Smooth muscle cell (in vitro differentiated cells): ENCODE measurements around the gene INSYN2B. TPM values are rescaled to one million over a fixed set of nuclear protein-coding genes. Genes with fewer than 3 reads are reported as not detected.
A peak's percentile ranks its signal among the peaks of the same experiment; 100 is the strongest.
"Not testable (repeated sequence)": the region's sequence is repeated elsewhere in the genome, so short reads cannot be mapped to it uniquely, and the experiment has no call there.

ENCODE experiments used
- DNase-seq: peaks from one replicate; lab custom pipeline; 2025; ENCODE audit not compliant: unreplicated experiment; lab: John Stamatoyannopoulos, UW
- H2AFZ ChIP-seq: fragments of 200-600 bp; sonication (generic); 2 replicates; pipeline ENCODE4 v1.6.0; 2016; ENCODE audit warnings: antibody characterized with exemption, low read depth, mild to moderate bottlenecking
- H3F3A ChIP-seq: fragments of 200-600 bp; sonication (generic); 2 replicates; pipeline ENCODE4 v1.6.0; 2017; ENCODE audit warnings: antibody characterized with exemption, low read depth
- H3K27ac ChIP-seq: fragments of 200-600 bp; sonication (generic); 2 replicates; pipeline ENCODE4 v1.5.1; 2016; ENCODE audit warnings: low read depth, mild to moderate bottlenecking
- H3K27me3 ChIP-seq: fragments of 200-600 bp; sonication (generic); 2 replicates; pipeline ENCODE4 v1.6.1; 2016; ENCODE audit warnings: low read depth, mild to moderate bottlenecking
- H3K36me3 ChIP-seq: fragments of 200-600 bp; sonication (generic); 2 replicates; pipeline ENCODE4 v1.5.1; 2016; ENCODE audit warnings: low read depth
- H3K4me1 ChIP-seq: fragments of 200-600 bp; sonication (generic); 2 replicates; pipeline ENCODE4 v1.5.1; 2016; ENCODE audit warnings: low read depth
- H3K4me2 ChIP-seq: fragments of 200-600 bp; sonication (generic); 2 replicates; pipeline ENCODE4 v1.6.0; 2016; ENCODE audit warnings: mild to moderate bottlenecking
- H3K4me3 ChIP-seq: fragments of 200-600 bp; sonication (generic); 2 replicates; pipeline ENCODE4 v1.5.1; 2016; ENCODE audit warnings: mild to moderate bottlenecking
- H3K79me2 ChIP-seq: fragments of 200-600 bp; sonication (generic); 2 replicates; pipeline ENCODE4 v1.6.0; 2016; ENCODE audit warnings: low read depth, mild to moderate bottlenecking
- H3K9ac ChIP-seq: fragments of 200-600 bp; sonication (generic); 2 replicates; pipeline ENCODE4 v1.6.0; 2016; ENCODE audit warnings: low read depth
- H3K9me3 ChIP-seq: fragments of 200-600 bp; sonication (generic); replicated peaks from 2 replicates; pipeline ENCODE4 v1.5.1; 2016; ENCODE audit warnings: low read depth
- H4K20me1 ChIP-seq: fragments of 200-600 bp; sonication (generic); 2 replicates; pipeline ENCODE4 v1.6.0; 2016; ENCODE audit warnings: low read depth
- CTCF ChIP-seq: fragments of 200-600 bp; sonication (generic); IDR thresholded peaks from 2 replicates; pipeline ENCODE4 v1.5.1; 2017; ENCODE audit warnings: borderline replicate concordance, mild to moderate bottlenecking, antibody characterized with exemption; ENCODE audit not compliant: insufficient read depth, poor library complexity, severe bottlenecking
- WGBS: methylation state at CpG from one replicate; pipeline ENCODE4 v1.1.7; 2016; ENCODE audit warnings: low lambda C conversion rate; 5-methylcytosine and 5-hydroxymethylcytosine counted together
- polyA plus RNA-seq: library from polyadenylated mRNA; unstranded; fragments of >200 nt; fragmentation: Nextera tagmentation; extraction: Ambion mirVana; gene quantifications from 2 replicates; pipeline ENCODE4 v1.2.1, GENCODE V29; 2016
- total RNA-seq: library from RNA; depleted of rRNA; stranded (reverse); fragments of >200 nt; gene quantifications from 2 replicates; pipeline ENCODE4 v1.2.3, GENCODE V29; 2014

INSYN2B gene
- total and polyA plus RNA-seq, 2 experiments from 2014 or later: 2.7 to 13.8 TPM

- TF ChIP-seq CTCF: no peak
- Histone ChIP-seq H3F3A (peaks cover 5% of the 10 kb centered on the region), H3K27me3 (no peaks in the 10 kb centered on the region), H3K9ac (no peak overlapping the region), H3K27ac (no peak overlapping the region), H3K36me3 (no peaks in the 10 kb centered on the region), H3K4me2 (no peak overlapping the region), H2AFZ (no peak overlapping the region), H4K20me1 (no peaks in the 10 kb centered on the region), H3K4me3 (no peak overlapping the region), H3K9me3 (no peaks in the 10 kb centered on the region), H3K4me1 (no peaks in the 10 kb centered on the region), H3K79me2 (no peaks in the 10 kb centered on the region)
- no peak for DNase-seq
These were observed 142.6 kb downstream of the INSYN2B start for GRCh38 chr5:169837686-169838085.

GRCh38 chr5:169836835-169837536 is 143.3 kb downstream of the INSYN2B start:
- H3K9ac ChIP-seq: no peak overlapping the region
- DNase-seq: no peak
- no peaks in the 10 kb centered on the region for H3K27me3 ChIP-seq
- peaks cover 5% of the 10 kb centered on the region for H3F3A ChIP-seq
- no peak overlapping the region for H2AFZ ChIP-seq
- no peaks in the 10 kb centered on the region for H4K20me1 ChIP-seq
- no peak overlapping the region for H3K4me2 ChIP-seq
- WGBS: 77% methylated on average over 3 of the region's 3 CpGs
- no peak overlapping the region for H3K4me3 ChIP-seq
- H3K9me3 ChIP-seq: no peaks in the 10 kb centered on the region
- H3K79me2 ChIP-seq: no peaks in the 10 kb centered on the region
- no peak overlapping the region for H3K27ac ChIP-seq
- no peak for TF ChIP-seq CTCF
- H3K36me3 ChIP-seq: no peaks in the 10 kb centered on the region
- H3K4me1 ChIP-seq: no peaks in the 10 kb centered on the region

- H3K4me1 ChIP-seq, H4K20me1 ChIP-seq, H3K9ac ChIP-seq, DNase-seq, H3K4me3 ChIP-seq, H3K4me2 ChIP-seq, H3F3A ChIP-seq, H2AFZ ChIP-seq, H3K36me3 ChIP-seq, H3K79me2 ChIP-seq, H3K27me3 ChIP-seq, H3K9me3 ChIP-seq: not testable (repeated sequence)
- peak overlapping the region; percentile 61 for H3K27ac ChIP-seq
- WGBS: 71% methylated on average over 1 of the region's 1 CpG
These were observed 145.8 kb downstream of the INSYN2B start for GRCh38 chr5:169834540-169834939.

DNA sequence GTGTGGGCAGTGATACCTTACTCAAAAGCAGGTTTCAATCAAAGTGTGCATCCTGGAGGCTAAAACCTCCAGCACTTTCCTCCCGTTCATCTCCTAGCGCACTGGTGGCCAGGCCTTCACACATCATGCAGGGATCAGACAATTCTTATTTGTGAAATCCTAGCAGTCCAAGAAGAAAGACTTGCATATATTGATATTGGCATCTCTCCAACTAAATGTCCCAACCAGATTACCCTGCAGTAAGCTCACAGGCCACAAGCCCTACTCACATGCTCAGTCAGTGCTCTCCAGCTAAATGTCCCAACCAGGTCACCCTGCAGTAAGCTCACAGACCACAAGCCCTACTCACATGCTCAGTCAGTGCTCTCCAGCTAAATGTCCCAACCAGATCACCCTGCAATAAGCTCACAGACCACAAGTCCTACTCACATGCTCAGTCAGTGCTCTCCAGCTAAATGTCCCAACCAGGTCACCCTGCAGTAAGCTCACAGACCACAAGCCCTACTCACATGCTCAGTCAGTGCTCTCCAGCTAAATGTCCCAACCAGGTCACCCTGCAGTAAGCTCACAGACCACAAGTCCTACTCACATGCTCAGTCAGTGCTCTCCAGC is 146.5 kb downstream of the INSYN2B start:
- WGBS: 86% methylated on average over 2 of the region's 2 CpGs
- DNase-seq: not testable (repeated sequence)

More for the DNA sequence above, 146.5 kb downstream of the INSYN2B start:
- H3K4me2 ChIP-seq, H3K9ac ChIP-seq, H3K4me1 ChIP-seq, H3K36me3 ChIP-seq, H4K20me1 ChIP-seq, H3K4me3 ChIP-seq, H3K79me2 ChIP-seq, H3K27me3 ChIP-seq, H3K9me3 ChIP-seq, H3F3A ChIP-seq, H2AFZ ChIP-seq: not testable (repeated sequence)
- H3K27ac ChIP-seq: peak overlapping the region; percentile 14
